Ishikawa (cell line): ENCODE measurements around the gene DGKG.

Experiments used
- CEBPB ChIP-seq: IDR thresholded peaks from 2 replicates; pipeline ENCODE4 v1.6.1; 2012
- CREB1 ChIP-seq: IDR thresholded peaks from 2 replicates; pipeline ENCODE4 v1.6.1; 2012; ENCODE audit warnings: low read depth
- EGR1 ChIP-seq: IDR thresholded peaks from 2 replicates; pipeline ENCODE4 v1.6.1; 2012
- EP300 ChIP-seq: IDR thresholded peaks from 2 replicates; pipeline ENCODE4 v1.6.1; 2012; ENCODE audit warnings: borderline replicate concordance
- FOXM1 ChIP-seq: IDR thresholded peaks from 2 replicates; pipeline ENCODE4 v1.6.1; 2012; ENCODE audit warnings: low read depth, borderline replicate concordance
- MAX ChIP-seq: IDR thresholded peaks from 2 replicates; pipeline ENCODE4 v1.6.1; 2012
- NFIC ChIP-seq: IDR thresholded peaks from 2 replicates; pipeline ENCODE4 v1.6.1; 2012
- RAD21 ChIP-seq: IDR thresholded peaks from 2 replicates; pipeline ENCODE4 v1.6.1; 2012; ENCODE audit warnings: low read depth
- TAF1 ChIP-seq: IDR thresholded peaks from 2 replicates; pipeline ENCODE4 v1.6.1; 2012; ENCODE audit warnings: low read depth, mild to moderate bottlenecking
- TCF12 ChIP-seq: IDR thresholded peaks from 2 replicates; pipeline ENCODE4 v1.6.1; 2012; ENCODE audit warnings: low read depth
- TEAD4 ChIP-seq: IDR thresholded peaks from 2 replicates; pipeline ENCODE4 v1.6.1; 2012
- YY1 ChIP-seq: IDR thresholded peaks from 2 replicates; pipeline ENCODE4 v1.6.1; 2012; ENCODE audit warnings: low read depth
- ZBTB7A ChIP-seq: IDR thresholded peaks from 2 replicates; pipeline ENCODE4 v1.6.1; 2012; ENCODE audit warnings: low read depth
- TF ChIP-seq, protein P1 (sequence below): IDR thresholded peaks from 2 replicates; pipeline ENCODE4 v1.6.1; 2012
- TF ChIP-seq, protein P2 (sequence below): IDR thresholded peaks from 2 replicates; pipeline ENCODE4 v1.6.1; 2012; ENCODE audit warnings: low read depth, mild to moderate bottlenecking

The DGKG gene

DNA sequence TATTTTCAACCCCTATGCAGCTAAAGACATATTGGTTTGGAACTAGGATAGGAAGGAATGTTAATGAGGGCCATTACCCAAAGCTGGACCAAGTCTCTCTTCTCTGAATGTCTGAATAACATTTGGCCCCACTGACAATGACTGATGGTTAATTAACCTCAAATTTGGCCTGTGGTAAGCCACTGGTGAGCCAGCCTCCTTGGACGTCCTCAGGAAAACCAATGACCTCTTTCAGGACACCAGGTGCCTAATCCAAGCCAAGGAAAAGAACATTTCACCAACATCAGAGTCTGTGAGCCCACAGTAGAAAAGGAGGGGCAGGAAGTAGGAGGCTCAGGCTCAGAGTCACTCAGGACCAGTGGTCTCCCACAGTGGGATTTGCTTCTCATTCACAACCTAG is 196.7 kb downstream of the DGKG start:
- TF ChIP-seq, protein P1, sequence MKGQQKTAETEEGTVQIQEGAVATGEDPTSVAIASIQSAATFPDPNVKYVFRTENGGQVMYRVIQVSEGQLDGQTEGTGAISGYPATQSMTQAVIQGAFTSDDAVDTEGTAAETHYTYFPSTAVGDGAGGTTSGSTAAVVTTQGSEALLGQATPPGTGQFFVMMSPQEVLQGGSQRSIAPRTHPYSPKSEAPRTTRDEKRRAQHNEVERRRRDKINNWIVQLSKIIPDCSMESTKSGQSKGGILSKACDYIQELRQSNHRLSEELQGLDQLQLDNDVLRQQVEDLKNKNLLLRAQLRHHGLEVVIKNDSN: no peak
- no peak for TF ChIP-seq ZBTB7A
- no peak for TF ChIP-seq YY1
- no peak for TF ChIP-seq RAD21
- no peak for TF ChIP-seq EP300
- TF ChIP-seq CEBPB: no peak
- TF ChIP-seq MAX: no peak
- no peak for TF ChIP-seq CREB1
- no peak for TF ChIP-seq NFIC
- TF ChIP-seq, protein P2, sequence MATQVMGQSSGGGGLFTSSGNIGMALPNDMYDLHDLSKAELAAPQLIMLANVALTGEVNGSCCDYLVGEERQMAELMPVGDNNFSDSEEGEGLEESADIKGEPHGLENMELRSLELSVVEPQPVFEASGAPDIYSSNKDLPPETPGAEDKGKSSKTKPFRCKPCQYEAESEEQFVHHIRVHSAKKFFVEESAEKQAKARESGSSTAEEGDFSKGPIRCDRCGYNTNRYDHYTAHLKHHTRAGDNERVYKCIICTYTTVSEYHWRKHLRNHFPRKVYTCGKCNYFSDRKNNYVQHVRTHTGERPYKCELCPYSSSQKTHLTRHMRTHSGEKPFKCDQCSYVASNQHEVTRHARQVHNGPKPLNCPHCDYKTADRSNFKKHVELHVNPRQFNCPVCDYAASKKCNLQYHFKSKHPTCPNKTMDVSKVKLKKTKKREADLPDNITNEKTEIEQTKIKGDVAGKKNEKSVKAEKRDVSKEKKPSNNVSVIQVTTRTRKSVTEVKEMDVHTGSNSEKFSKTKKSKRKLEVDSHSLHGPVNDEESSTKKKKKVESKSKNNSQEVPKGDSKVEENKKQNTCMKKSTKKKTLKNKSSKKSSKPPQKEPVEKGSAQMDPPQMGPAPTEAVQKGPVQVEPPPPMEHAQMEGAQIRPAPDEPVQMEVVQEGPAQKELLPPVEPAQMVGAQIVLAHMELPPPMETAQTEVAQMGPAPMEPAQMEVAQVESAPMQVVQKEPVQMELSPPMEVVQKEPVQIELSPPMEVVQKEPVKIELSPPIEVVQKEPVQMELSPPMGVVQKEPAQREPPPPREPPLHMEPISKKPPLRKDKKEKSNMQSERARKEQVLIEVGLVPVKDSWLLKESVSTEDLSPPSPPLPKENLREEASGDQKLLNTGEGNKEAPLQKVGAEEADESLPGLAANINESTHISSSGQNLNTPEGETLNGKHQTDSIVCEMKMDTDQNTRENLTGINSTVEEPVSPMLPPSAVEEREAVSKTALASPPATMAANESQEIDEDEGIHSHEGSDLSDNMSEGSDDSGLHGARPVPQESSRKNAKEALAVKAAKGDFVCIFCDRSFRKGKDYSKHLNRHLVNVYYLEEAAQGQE: no peak
- no peak for TF ChIP-seq TEAD4
- no peak for TF ChIP-seq TCF12
- no peak for TF ChIP-seq TAF1
- TF ChIP-seq EGR1: no peak
- TF ChIP-seq FOXM1: no peak

DNA sequence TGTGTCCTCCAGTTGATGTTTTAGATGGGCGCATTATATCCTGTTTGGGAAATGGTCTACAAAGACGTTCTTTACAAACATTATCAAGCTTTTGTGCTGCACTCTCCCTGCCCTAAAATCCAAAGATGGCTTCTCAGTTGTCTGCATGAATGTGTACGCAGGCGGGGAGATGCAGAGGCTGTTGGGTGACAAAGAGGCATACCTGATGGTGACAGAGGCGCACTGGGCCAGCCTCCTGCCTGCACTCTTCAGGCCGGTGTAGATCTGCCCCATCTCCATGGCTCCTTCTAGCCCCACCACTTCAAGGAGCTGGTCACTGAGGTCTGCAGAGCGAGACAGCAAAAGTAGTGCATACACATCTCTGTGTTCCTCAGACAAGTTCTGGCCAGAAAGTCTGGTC is 197.3 kb downstream of the DGKG start:
- TF ChIP-seq EP300 (no peak), CREB1 (no peak), EGR1 (no peak), TCF12 (no peak), FOXM1 (no peak), NFIC (no peak), TAF1 (no peak), TEAD4 (no peak), YY1 (no peak), ZBTB7A (no peak), CEBPB (no peak), MAX (no peak), RAD21 (no peak)
- TF ChIP-seq, protein P1: no peak
- TF ChIP-seq, protein P2: no peak

GRCh38 chr3:186162221-186162620 is 199.8 kb downstream of the DGKG start:
- TF ChIP-seq RAD21: no peak
- no peak for TF ChIP-seq TEAD4
- TF ChIP-seq EGR1: no peak
- no peak for TF ChIP-seq ZBTB7A
- TF ChIP-seq, protein P2: no peak
- no peak for TF ChIP-seq MAX
- TF ChIP-seq CREB1: no peak
- no peak for TF ChIP-seq YY1
- TF ChIP-seq NFIC: no peak
- TF ChIP-seq, protein P1: no peak

DNA sequence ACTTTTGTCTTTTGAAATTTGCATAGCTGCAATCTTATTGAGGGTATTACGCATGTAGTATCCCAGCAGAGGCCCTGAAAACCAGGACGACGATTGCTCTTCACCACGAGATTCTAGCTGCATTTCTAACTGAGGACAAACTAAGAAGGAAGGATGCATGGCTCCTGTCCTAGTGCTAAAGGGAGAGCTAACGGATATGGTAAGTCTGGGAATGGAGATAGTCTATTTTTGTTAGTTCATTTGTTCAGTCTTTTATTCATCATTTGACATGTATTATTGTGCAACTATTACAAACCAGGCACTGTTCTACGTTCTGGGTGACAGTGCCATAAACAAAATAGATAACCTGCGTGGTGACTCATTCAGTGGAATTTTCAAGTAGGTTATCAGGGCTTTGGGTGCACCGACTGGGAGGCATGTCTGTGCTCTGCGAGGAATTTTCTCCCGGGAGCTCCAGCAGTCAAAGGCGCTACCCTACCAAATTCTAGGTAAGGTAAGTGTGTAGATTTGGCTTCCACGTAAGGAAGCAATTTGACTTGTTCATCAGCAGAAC is 201.3 kb downstream of the DGKG start:
- TF ChIP-seq TCF12 (no peak), MAX (no peak), YY1 (no peak), FOXM1 (no peak)
- TF ChIP-seq, protein P2: no peak
